Heart left ventricle (tissue), 16 donors: ENCODE measurements around the gene MICU1. TPM values are rescaled to one million over a fixed set of nuclear protein-coding genes. Genes with fewer than 3 reads are reported as not detected.
A peak's percentile ranks its signal among the peaks of the same experiment; 100 is the strongest.

ENCODE experiments used
- ATAC-seq, 4 donors: fragments of 200-7000 bp; cut with Tn5 transposase; one replicate each; pipeline ENCODE4 v1.9.1; 2020 to 2022; ENCODE audit warnings: moderate library complexity in 4 of 4, mild to moderate bottlenecking in 3 of 4, moderate number of reproducible peaks in 1 of 4
- DNase-seq, 5 donors: peaks; one replicate each; pipeline ENCODE4 v3.0.0-alpha.2; 2020
- H3K27ac ChIP-seq, 12 donors: fragments of 200-600 bp; sonication (generic) in 4 of 12; one replicate each; pipeline versions ENCODE4 v1.5.0 to v1.8.0; 2016 to 2022; ENCODE audit warnings: mild to moderate bottlenecking in 2 of 12
- H3K27me3 ChIP-seq, 9 donors: fragments of 200-600 bp; sonication (generic) in 2 of 9; one replicate each; pipeline versions ENCODE4 v1.5.1 to v1.8.0; 2016 to 2022; ENCODE audit warnings: mild to moderate bottlenecking in 3 of 9
- H3K36me3 ChIP-seq, 9 donors: fragments of 200-600 bp; sonication (generic) in 2 of 9; one replicate each; pipeline versions ENCODE4 v1.5.0 to v1.8.0; 2018 to 2022; ENCODE audit warnings: mild to moderate bottlenecking in 2 of 9
- H3K4me1 ChIP-seq, 12 donors: fragments of 200-600 bp; sonication (generic) in 4 of 12; one replicate each; pipeline versions ENCODE4 v1.5.0 to v1.8.0; 2016 to 2022; ENCODE audit warnings: mild to moderate bottlenecking in 3 of 12
- H3K4me3 ChIP-seq, 12 donors: fragments of 200-600 bp; sonication (generic) in 4 of 12; one replicate each; pipeline versions ENCODE4 v1.5.0 to v1.8.0; 2017 to 2022; ENCODE audit warnings: mild to moderate bottlenecking in 9 of 12, moderate library complexity in 4 of 12
- H3K9me3 ChIP-seq, 12 donors: fragments of 200-600 bp; sonication (generic) in 4 of 12; one replicate each; pipeline versions ENCODE4 v1.5.0 to v1.8.0; 2016 to 2022; ENCODE audit warnings: mild to moderate bottlenecking in 1 of 12
- CTCF ChIP-seq, 12 donors: fragments of 200-600 bp; sonication (generic) in 4 of 12; IDR thresholded peaks; one replicate each; pipeline versions ENCODE4 v1.5.0 to v1.8.0; 2018 to 2022; ENCODE audit warnings: antibody characterized with exemption in 12 of 12, mild to moderate bottlenecking in 5 of 12
- POLR2A ChIP-seq, 2 donors: fragments of 450-650 bp; IDR thresholded peaks; one replicate each; pipeline ENCODE4 v1.6.1; 2017; ENCODE audit warnings: antibody characterized with exemption in 2 of 2, mild to moderate bottlenecking in 2 of 2, moderate library complexity in 2 of 2
- WGBS, 4 donors: extraction: QIAGEN DNeasy Blood & Tissue Kit in 2 of 4; methylation state at CpG; one replicate each; pipeline versions ENCODE4 v1.1.5 to v1.1.7; 2013 to 2018; 5-methylcytosine and 5-hydroxymethylcytosine counted together
- intact Hi-C, 10 donors: fragments of 100-400 bp; cut with DNase I; formaldehyde crosslinking; loops; one replicate each; pipeline versions ENCODE4 v1.11.1 to v1.14.2; 2022
- polyA plus RNA-seq, 2 donors: library from polyadenylated mRNA; stranded (reverse); fragments of 200-250 nt; gene quantifications; one replicate each; pipeline ENCODE4 v1.2.3, GENCODE V29; 2013
- total RNA-seq, 9 donors: library from RNA; depleted of rRNA in 2 of 9; stranded (reverse); fragments of >200 nt in 2 of 9; fragmentation: NEBNext Ultra II Directional in 3 of 9; extraction: Animal tissue kit (Norgen Biotek cat#: 25700) in 3 of 9; gene quantifications; one replicate each; pipeline versions ENCODE4 v1.1.0 to v1.2.4, GENCODE V29; 2016 to 2023
- donor health status: ischemic (EF 13 %, LVEDD 7.1; RV severe dilation, severe dysfunction).
- donor health status: healthy with polysubstance abuse.
- donor health status: DM: no; HTN: yes; CAD: no.
- donor health status: DM: no; HTN: no; CAD: no.
- donor health status: ischemic (EF 25% LVEDD 6.9; RV normal size, moderate dysfunction).
- donor health status: ischemic (EF 25% LVEDD 5.7; RV mildly dilated, moderate dysfunction).
- donor health status: healthy.
- donor health status: DM: yes; HTN: yes; CAD: no.
- donor health status: ischemic (EF 35%, LVEDD 5.7; RV mildly dilated, moderate dysfunction).
- donor health status: nonischemic (EF 11% LVEDD 7.7; RV severe dilation, severe dysfunction).
- donor health status: DM: yes; HTN: yes; CAD: no.
- donor health status: PGD.
- donor health status: ischemic (EF 29% LVEDD 5.4; RV normal size, mild dysfunction).
- donor health status: nonischemic (EF 23%, LVEDD 6.1; RV moderate dilation, normal function).

MICU1 gene
- total and polyA plus RNA-seq, 11 donors: 33.3 to 54.2 (median 43.1) TPM

DNA sequence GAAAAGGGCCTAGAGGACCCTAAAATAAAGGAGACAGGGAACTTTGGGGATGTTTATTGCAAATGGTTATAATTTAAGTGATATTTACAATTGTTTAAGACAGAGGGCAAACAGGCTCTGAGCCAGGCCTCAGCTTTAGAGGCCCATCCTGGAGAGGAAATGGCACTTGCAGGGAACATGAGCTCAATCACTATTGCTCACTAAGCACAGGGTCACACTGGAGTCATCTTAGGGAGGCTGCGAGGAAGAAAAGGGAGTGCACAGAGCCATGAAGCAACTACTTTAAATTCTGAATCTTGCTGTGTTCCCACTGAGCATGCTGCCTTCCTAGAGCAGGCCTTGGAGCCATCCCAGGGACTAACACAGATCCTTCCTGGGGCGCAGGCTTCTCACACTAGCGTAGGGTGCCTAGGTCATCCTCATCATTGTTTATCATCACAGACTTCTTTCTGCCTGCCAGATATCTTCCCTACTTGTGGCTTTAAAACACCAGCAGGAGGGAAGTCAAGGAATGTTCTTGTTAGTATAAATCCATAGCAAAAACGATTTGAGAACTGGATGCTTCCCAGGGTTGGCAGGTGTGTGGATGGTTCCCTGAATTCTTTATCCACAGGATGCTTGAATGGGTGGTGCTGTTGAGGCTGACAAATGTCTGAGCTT, 258.4 kb downstream of the MICU1 start:
- DNase-seq: no peak

DNA sequence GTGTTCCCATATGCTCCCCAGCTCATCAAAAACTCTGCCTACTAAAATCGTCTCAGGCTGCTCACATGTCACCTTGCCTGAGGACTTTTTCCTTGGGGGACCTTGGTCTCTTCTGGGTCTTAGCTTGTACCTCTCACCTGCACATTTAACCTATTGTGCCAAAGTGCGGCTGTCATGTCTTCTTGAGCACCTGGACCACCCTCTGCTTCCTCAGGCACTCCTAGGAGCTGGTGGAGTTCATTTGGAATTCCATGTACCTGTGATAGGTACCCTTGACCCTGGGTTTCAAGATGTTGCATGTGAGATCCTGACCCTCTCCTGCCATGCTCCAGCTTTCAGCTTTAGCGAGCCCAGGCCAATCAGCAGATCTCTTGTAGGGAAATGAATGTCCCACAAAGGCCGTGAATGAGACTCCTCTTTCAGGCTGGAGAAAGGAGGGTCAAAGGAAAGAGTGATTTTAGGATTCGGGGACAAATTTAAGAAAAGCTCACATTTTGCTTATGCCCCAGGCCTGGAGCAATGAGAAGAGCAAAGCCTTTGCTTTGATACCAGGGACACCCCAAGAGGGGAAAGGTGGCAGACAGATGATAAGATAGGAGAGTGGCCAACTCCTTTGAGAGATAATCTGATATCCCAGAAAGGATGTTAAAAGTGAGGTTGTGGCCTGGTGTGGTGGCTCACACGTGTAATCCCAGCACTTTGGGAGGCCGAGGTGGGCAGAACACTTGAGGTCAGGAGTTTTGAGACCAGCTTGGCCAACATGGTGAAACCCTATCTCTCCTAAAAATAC, 260.6 kb downstream of the MICU1 start:
- Histone ChIP-seq H3K9me3 (no peaks in the 10 kb centered on the region), H3K27me3 (no peaks in the 10 kb centered on the region), H3K36me3 (peaks cover 0 to 30% (median 21%) of the 10 kb centered on the region in 9 donors), H3K27ac (peak overlapping the region in 2 of 12 donors; percentile 54 to 61), H3K4me3 (no peak overlapping the region), H3K4me1 (peaks cover 0 to 14% (median 9%) of the 10 kb centered on the region in 12 donors)
- intact Hi-C loops: loop anchor here (2.0 to 10.0 kb wide), 13 partner anchors 180 to 800 kb away; partner anchors contain the start of genes MCU (in 6 of the 10), ECD (in 1 of the 10) and FAM149B1 (in 1 of the 10)
- ATAC-seq (no peak), DNase-seq (no peak)
- 85 to 87% (median 85%) methylated on average over 7 of the region's 7 CpGs for WGBS, 4 donors
- TF ChIP-seq POLR2A (IDR thresholded peaks at IDR 0.05): no peak
- no peak for TF ChIP-seq CTCF (IDR thresholded peaks at IDR 0.05)

More for the DNA sequence above, 258.4 kb downstream of the MICU1 start:
- no peak for ATAC-seq
- Histone ChIP-seq H3K4me3 (no peak overlapping the region), H3K27me3 (no peaks in the 10 kb centered on the region), H3K36me3 (peaks cover 0 to 40% (median 25%) of the 10 kb centered on the region in 9 donors), H3K4me1 (peaks cover 0 to 14% (median 9%) of the 10 kb centered on the region in 12 donors), H3K9me3 (no peaks in the 10 kb centered on the region), H3K27ac (no peak overlapping the region)
- intact Hi-C loops: loop anchor here in 9 of 10 donors (5.0 to 10.0 kb wide), 9 partner anchors 177 to 797 kb away; partner anchors contain the start of genes MCU (in 5 of the 9), ECD (in 1 of the 9) and FAM149B1 (in 1 of the 9)
- no peak for TF ChIP-seq CTCF (IDR thresholded peaks at IDR 0.05)
- TF ChIP-seq POLR2A (IDR thresholded peaks at IDR 0.05): no peak
- 77 to 89% (median 83%) methylated on average over 4 of the region's 4 CpGs for WGBS, 4 donors

GRCh38 chr10:72364239-72364777, 261.6 kb downstream of the MICU1 start:
- Histone ChIP-seq H3K4me3 (peak overlapping the region in 8 of 12 donors; percentile 4 to 40 (median 26)), H3K36me3 (peaks cover 0 to 30% (median 21%) of the 10 kb centered on the region in 9 donors), H3K27me3 (no peaks in the 10 kb centered on the region), H3K27ac (peak overlapping the region in 10 of 12 donors; percentile 2 to 67 (median 56)), H3K4me1 (peaks cover 0 to 14% (median 9%) of the 10 kb centered on the region in 12 donors), H3K9me3 (no peaks in the 10 kb centered on the region)
- ATAC-seq (peak; percentile 88 to 96 (median 96)), DNase-seq (peak; percentile 88 to 93 (median 92))
- 3 to 7% (median 3%) methylated on average over 12 of the region's 12 CpGs for WGBS, 4 donors
- intact Hi-C loops: loop anchor here (1.0 to 10.0 kb wide), 16 partner anchors 180 to 800 kb away; partner anchors contain the start of genes MCU (in 8 of the 10), ECD (in 1 of the 10) and FAM149B1 (in 1 of the 10)
- TF ChIP-seq POLR2A (IDR thresholded peaks at IDR 0.05) (peak in 1 of 2 donors; percentile 52), CTCF (IDR thresholded peaks at IDR 0.05) (peak; percentile 87 to 98 (median 92))
